GM12878 (cell line): ENCODE data around the gene RBBP8NL. TPM values are rescaled to one million over a fixed set of nuclear protein-coding genes. Genes with fewer than 3 reads are reported as not detected.

Experiments used
- ATAC-seq: fragments of 200-7000 bp; cut with Tn5 transposase; 3 replicates; pipeline ENCODE4 v1.9.1; 2020; ENCODE audit warnings: mild to moderate bottlenecking, moderate library complexity
- BruUV-seq: library from RNA; stranded (reverse); fragments of 400-500 nt; replicated peaks from 2 replicates; lab custom pipeline; 2021; lab: Mats Ljungman, UMichigan
- CTCF ChIA-PET: fragments of 300-600 bp; sonication (Branson Sonifier 250); formaldehyde crosslinking; extraction: SDS; loops from one replicate; lab custom pipeline; 2021; ENCODE audit warnings: inconsistent platforms; lab: Yijun Ruan, JAX
- POLR2A ChIA-PET: fragments of 350-600 bp; formaldehyde crosslinking; extraction: SDS; loops from one replicate; lab custom pipeline; 2021; ENCODE audit warnings: inconsistent platforms; lab: Charles Lee
- RAD21 ChIA-PET: fragments of 300-600 bp; sonication (Branson Sonifier 250); formaldehyde crosslinking; loops from one replicate; lab custom pipeline; 2023; ENCODE audit warnings: antibody characterized with exemption; ENCODE audit not compliant: unreplicated experiment; lab: Charles Lee
- SMC1A ChIA-PET: fragments of 300-600 bp; sonication (Branson Sonifier 250); formaldehyde crosslinking; loops from one replicate; lab custom pipeline; 2023; ENCODE audit not compliant: unreplicated experiment, uncharacterized antibody; lab: Charles Lee
- DNase-seq: peaks from one replicate; pipeline ENCODE4 v3.0.0-alpha.2; 2011; ENCODE audit warnings: low read depth, low spot score
- FAIRE-seq: peaks from 3 replicates; lab custom pipeline; 2011; peaks lifted over from hg19 to GRCh38; lab: Jason Lieb, UNC
- H2AFZ ChIP-seq: 2 replicates; pipeline ENCODE4 v1.6.0; 2011; ENCODE audit warnings: low read depth, low read length, control low read depth; ENCODE audit not compliant: control insufficient read depth
- H3K27ac ChIP-seq: 2 replicates; pipeline ENCODE4 v1.5.1; 2011; ENCODE audit warnings: control low read depth; ENCODE audit not compliant: control insufficient read depth, insufficient read depth
- H3K27me3 ChIP-seq, 2 experiments: replicated peaks in 1 of 2; 2 replicates each; pipeline versions ENCODE4 v1.6.0 to v1.6.1; 2011; ENCODE audit warnings: low read length in 1 of 2; ENCODE audit not compliant: control insufficient read depth in 2 of 2, insufficient read depth in 2 of 2
- H3K36me3 ChIP-seq, 2 experiments: 2 replicates each; pipeline ENCODE4 v1.5.1; 2011; ENCODE audit warnings: low read length in 1 of 2; ENCODE audit not compliant: control insufficient read depth in 2 of 2, insufficient read depth in 2 of 2
- H3K4me1 ChIP-seq: 2 replicates; pipeline ENCODE4 v1.6.1; 2011; ENCODE audit warnings: mild to moderate bottlenecking, low read length, moderate library complexity, mixed read lengths; ENCODE audit not compliant: control insufficient read depth, insufficient read depth
- H3K4me2 ChIP-seq: 2 replicates; pipeline ENCODE4 v1.6.0; 2011; ENCODE audit warnings: control low read depth; ENCODE audit not compliant: control insufficient read depth, insufficient read depth
- H3K4me3 ChIP-seq: fragments of 200-600 bp; sonication (generic); 2 replicates; pipeline ENCODE4 v1.5.1; 2016
- H3K79me2 ChIP-seq: 2 replicates; pipeline ENCODE4 v1.6.0; 2011; ENCODE audit warnings: low read length; ENCODE audit not compliant: control insufficient read depth, insufficient read depth
- H3K9ac ChIP-seq: 2 replicates; pipeline ENCODE4 v1.8.0; 2011; ENCODE audit warnings: low read length, control low read depth, mixed read lengths; ENCODE audit not compliant: control insufficient read depth, insufficient read depth
- H3K9me3 ChIP-seq: replicated peaks from 3 replicates; pipeline ENCODE4 v1.5.1; 2011; ENCODE audit warnings: mild to moderate bottlenecking, low read length; ENCODE audit not compliant: control insufficient read depth, insufficient read depth
- H4K20me1 ChIP-seq: 2 replicates; pipeline ENCODE4 v1.6.0; 2011; ENCODE audit not compliant: control insufficient read depth, insufficient read depth
- CHD1 ChIP-seq: IDR thresholded peaks from 2 replicates; pipeline ENCODE4 v1.6.1; 2012; ENCODE audit warnings: low read depth, low read length, improper control_type of control experiment
- CTCF ChIP-seq, 3 experiments: IDR thresholded peaks in 2 of 3; conservative IDR thresholded peaks in 1 of 3; 2 replicates each; pipeline ENCODE4 v1.5.1; 2011; ENCODE audit warnings: low read depth in 3 of 3, low read length in 3 of 3, mild to moderate bottlenecking in 3 of 3, control low read depth in 2 of 3, moderate library complexity in 2 of 3, inconsistent platforms in 1 of 3, mixed read lengths in 1 of 3; ENCODE audit not compliant: control insufficient read depth in 2 of 3, insufficient read depth in 1 of 3; ENCODE audit errors: extremely low read depth in 1 of 3
- DPF2 ChIP-seq: fragments of 450-650 bp; IDR thresholded peaks from 2 replicates; pipeline ENCODE4 v1.6.1; 2017; ENCODE audit warnings: mild to moderate bottlenecking
- HDAC2 ChIP-seq: fragments of 200-600 bp; sonication (generic); IDR thresholded peaks from 2 replicates; pipeline ENCODE4 v1.6.1; 2017
- HDAC6 ChIP-seq: fragments of 200-600 bp; sonication (generic); IDR thresholded peaks from one replicate; pipeline ENCODE4 v1.8.0; 2017; ENCODE audit warnings: antibody characterized with exemption; ENCODE audit not compliant: unreplicated experiment
- IRF3 ChIP-seq: fragments of 450-650 bp; IDR thresholded peaks from 2 replicates; pipeline ENCODE4 v1.6.1; 2014; ENCODE audit warnings: mild to moderate bottlenecking
- KDM1A ChIP-seq: fragments of 200-600 bp; sonication (generic); IDR thresholded peaks from 2 replicates; pipeline ENCODE4 v1.6.1; 2016; ENCODE audit warnings: borderline replicate concordance
- KLF5 ChIP-seq: fragments of 450-650 bp; IDR thresholded peaks from 2 replicates; pipeline ENCODE4 v1.6.1; 2014; ENCODE audit warnings: mild to moderate bottlenecking; ENCODE audit not compliant: partially characterized antibody
- MEF2A ChIP-seq: IDR thresholded peaks from 2 replicates; pipeline ENCODE4 v1.6.1; 2011; ENCODE audit warnings: low read depth, mild to moderate bottlenecking, low read length, moderate library complexity; ENCODE audit not compliant: insufficient read depth
- NFXL1 ChIP-seq: fragments of 450-650 bp; IDR thresholded peaks from 2 replicates; pipeline ENCODE4 v1.6.1; 2017; ENCODE audit warnings: antibody characterized with exemption, mild to moderate bottlenecking, borderline replicate concordance
- NFYA ChIP-seq: IDR thresholded peaks from 2 replicates; pipeline ENCODE4 v1.6.1; 2011; ENCODE audit warnings: low read depth, mild to moderate bottlenecking, low read length, improper control_type of control experiment, borderline replicate concordance
- NKRF ChIP-seq: fragments of 450-650 bp; conservative IDR thresholded peaks from 2 replicates; pipeline ENCODE4 v1.6.1; 2017; ENCODE audit warnings: mild to moderate bottlenecking, moderate library complexity
- PML ChIP-seq: IDR thresholded peaks from 2 replicates; pipeline ENCODE4 v1.6.1; 2012; ENCODE audit warnings: low read length, inconsistent platforms
- POLR2A ChIP-seq: IDR thresholded peaks from 2 replicates; pipeline ENCODE4 v1.6.1; 2011; ENCODE audit warnings: low read depth, mild to moderate bottlenecking, low read length
- POLR2AphosphoS5 ChIP-seq: IDR thresholded peaks from 2 replicates; pipeline ENCODE4 v1.6.1; 2011; ENCODE audit warnings: mild to moderate bottlenecking, low read length, inconsistent platforms
- RFX5 ChIP-seq: IDR thresholded peaks from 2 replicates; pipeline ENCODE4 v1.6.1; 2011; ENCODE audit warnings: low read depth, low read length, improper control_type of control experiment
- STAT1 ChIP-seq: fragments of 450-650 bp; conservative IDR thresholded peaks from 2 replicates; pipeline ENCODE4 v1.6.1; 2014; ENCODE audit warnings: antibody characterized with exemption, mild to moderate bottlenecking
- TCF3 ChIP-seq: IDR thresholded peaks from 2 replicates; pipeline ENCODE4 v1.6.1; 2012; ENCODE audit warnings: low read depth, mild to moderate bottlenecking, low read length, borderline replicate concordance; ENCODE audit not compliant: insufficient read depth
- USF1 ChIP-seq: IDR thresholded peaks from 2 replicates; pipeline ENCODE4 v1.6.1; 2011; ENCODE audit warnings: borderline replicate concordance, low read depth, mild to moderate bottlenecking, moderate library complexity, mixed read lengths, low read length; ENCODE audit not compliant: insufficient read depth; ENCODE audit errors: extremely low read length
- WGBS: methylation state at CpG from one replicate; pipeline ENCODE4 v1.1.6; 2016; ENCODE audit warnings: low lambda C conversion rate; ENCODE audit not compliant: insufficient replicate concordance, insufficient coverage; ENCODE audit errors: missing lambda C conversion rate; 5-methylcytosine and 5-hydroxymethylcytosine counted together
- in situ Hi-C: fragments of 300-500 bp; cut with MboI; formaldehyde crosslinking; loops from 9 replicates; pipeline ENCODE4 v1.14.3; 2018; ENCODE audit warnings: mixed read lengths
- intact Hi-C: fragments of 100-400 bp; cut with micrococcal nuclease; formaldehyde crosslinking; loops from one replicate; pipeline ENCODE4 v1.14.2; 2022; ENCODE audit not compliant: unreplicated experiment
- polyA plus RNA-seq, 11 experiments: library from polyadenylated mRNA; depleted of rRNA in 4 of 11; unstranded in 6 of 11; stranded (reverse) in 5 of 11; fragments of >200 nt; fragmentation: Nextera tagmentation in 4 of 11; fragmentation: Illumina TruSeq in 1 of 11; extraction: Ambion mirVana in 4 of 11; extraction: Trizol in 1 of 11; gene quantifications; 1 replicate in 1 of 11; 2 replicates in 10 of 11; pipeline versions ENCODE4 v1.2.1 to v1.2.3, GENCODE V29; 2011 to 2016; ENCODE audit warnings: inconsistent platforms in 2 of 11, missing spikeins in 2 of 11, low read depth in 1 of 11
- total RNA-seq, 4 experiments: library from RNA; depleted of rRNA in 3 of 4; stranded (reverse); fragments of >200 nt in 3 of 4; fragmentation: Illumina TruSeq in 1 of 4; extraction: Trizol in 1 of 4; gene quantifications; 2 replicates each; pipeline versions ENCODE4 v1.2.1 to v1.2.3, GENCODE V29; 2013 to 2021

The RBBP8NL gene
- total and polyA plus RNA-seq, 10 of the 15 experiments (the other 5 are each of a cell fraction or from before 2014, with no cell fraction given): not detected

GRCh38 chr20:62388839-62389600 lies 38.3 kb downstream of the RBBP8NL start:
- ChIA-PET POLR2A (no interaction called here), SMC1A (no interaction called here), RAD21 (no interaction called here), CTCF (interaction anchor here (0.8 kb wide), 1 partner anchor 21 kb away, joined by 3 read pairs; no protein-coding TSS in a partner anchor)
- Histone ChIP-seq H4K20me1 (no peaks in the 10 kb centered on the region), H3K4me1 (peaks cover 4% of the 10 kb centered on the region), H3K4me3 (0 out of 2 replicates have a peak overlapping the region, but pooled peaks have one; percentile 100), H2AFZ (no peak overlapping the region), H3K27ac (no peak overlapping the region), H3K9me3 (no peaks in the 10 kb centered on the region), H3K9ac (no peak overlapping the region), H3K27me3 (no peaks in the 10 kb centered on the region), H3K36me3 (peaks cover 9 to 13% of the 10 kb centered on the region in 2 experiments), H3K79me2 (peaks cover 48% of the 10 kb centered on the region), H3K4me2 (peak overlapping the region; percentile 10; the same call in 1 of the 2 replicates)
- ATAC-seq (no peak), FAIRE-seq (no peak), DNase-seq (no peak)
- no TSS peak for BruUV-seq
- intact Hi-C loops: loop anchor here (10.0 kb wide), 4 partner anchors 204 to 374 kb away; partner anchors contain the start of genes LSM14B and MTG2
- 81% methylated on average over 11 of the region's 11 CpGs for WGBS
- in situ Hi-C loops: loop anchor here (25.0 kb wide), 1 partner anchor 377 kb away; no protein-coding TSS in a partner anchor
- TF ChIP-seq KLF5 (no peak), RFX5 (no peak), CTCF (IDR thresholded peaks at IDR 0.05 in 2 of 3, conservative IDR thresholded peaks at IDR 0.05 in 1 of 3; ENCODE audit: control insufficient read depth in 2 of 3, extremely low read depth in 1 of 3, insufficient read depth in 1 of 3, low read depth in 3 of 3, low read length in 3 of 3) (0 out of 6 replicates have a peak, but pooled peaks of 1 of the 3 experiments have one; percentile 14), TCF3 (no peak), MEF2A (no peak), IRF3 (no peak), POLR2AphosphoS5 (peak; percentile 57; the same call in 1 of the 2 replicates), USF1 (no peak), KDM1A (no peak), NFYA (no peak), HDAC2 (no peak), NKRF (no peak), HDAC6 (no peak), CHD1 (no peak), NFXL1 (no peak), STAT1 (no peak), PML (peak; percentile 49; the same call in 1 of the 2 replicates), DPF2 (no peak), POLR2A (peak; percentile 77)
